HG03097 (cell line): Measurements from ENCODE around the gene COX19.

ENCODE experiments used
- ATAC-seq: cut with Tn5 transposase; IDR thresholded peaks from one replicate; pipeline ENCODE4 v1.9.1; 2021; ENCODE audit not compliant: unreplicated experiment, low FRiP score

COX19 gene

DNA sequence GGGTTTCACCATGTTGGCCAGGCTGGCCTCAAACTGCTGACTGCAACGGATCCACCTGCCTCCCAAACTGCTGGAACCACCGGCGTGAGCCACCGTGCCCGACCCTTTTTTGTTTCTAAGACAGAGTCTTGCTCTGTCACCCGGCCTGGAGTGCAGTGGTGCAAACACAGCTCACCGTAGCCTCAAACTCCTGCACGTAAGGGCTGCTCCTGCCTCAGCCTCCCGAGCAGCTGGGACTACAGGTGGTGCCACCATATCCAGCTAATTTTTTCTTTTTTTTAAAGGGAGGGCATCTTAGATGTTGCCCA, 57.3 kb downstream of the COX19 start:
- ATAC-seq, result no peak

DNA sequence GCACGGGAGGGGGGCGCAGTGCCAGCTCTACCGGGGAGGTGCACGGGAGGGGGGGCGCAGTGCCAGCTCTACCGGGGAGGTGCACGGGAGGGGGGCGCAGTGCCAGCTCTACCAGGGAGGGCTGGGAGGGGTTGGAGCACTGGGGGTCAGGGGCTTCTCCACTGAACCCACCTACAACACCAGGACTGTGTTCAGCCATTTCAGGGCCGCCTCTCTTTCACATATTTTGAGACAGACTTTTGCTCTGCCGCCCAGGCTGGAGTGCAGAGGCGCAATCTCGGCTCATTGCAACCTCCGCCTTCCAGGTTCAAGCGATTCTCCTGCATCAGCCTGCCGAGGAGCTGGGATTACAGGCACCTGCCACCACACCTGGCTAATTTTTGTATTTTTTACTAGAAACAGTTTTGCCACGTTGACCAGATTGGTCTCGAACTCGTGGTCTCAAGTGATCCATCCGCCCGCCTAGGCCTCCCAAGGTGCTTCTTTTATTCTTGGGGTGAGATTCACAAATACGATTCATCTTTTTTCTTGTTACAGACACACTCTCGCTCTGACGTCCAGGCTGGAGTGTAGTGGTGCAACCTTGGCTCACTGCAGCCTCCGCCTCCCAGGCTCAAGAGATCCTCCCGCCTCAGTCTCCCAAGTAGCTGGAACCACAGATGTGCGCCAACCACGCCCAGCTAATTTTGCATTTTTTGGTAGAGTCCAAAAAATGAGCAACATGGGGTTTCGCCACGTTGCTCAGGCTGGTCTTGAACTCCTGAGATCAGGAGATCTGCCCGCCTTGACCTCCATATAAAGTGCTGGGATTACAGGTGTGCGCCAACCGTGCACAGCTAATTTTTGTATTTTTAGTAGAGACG, 57.9 kb downstream of the COX19 start:
- ATAC-seq, result no peak

DNA sequence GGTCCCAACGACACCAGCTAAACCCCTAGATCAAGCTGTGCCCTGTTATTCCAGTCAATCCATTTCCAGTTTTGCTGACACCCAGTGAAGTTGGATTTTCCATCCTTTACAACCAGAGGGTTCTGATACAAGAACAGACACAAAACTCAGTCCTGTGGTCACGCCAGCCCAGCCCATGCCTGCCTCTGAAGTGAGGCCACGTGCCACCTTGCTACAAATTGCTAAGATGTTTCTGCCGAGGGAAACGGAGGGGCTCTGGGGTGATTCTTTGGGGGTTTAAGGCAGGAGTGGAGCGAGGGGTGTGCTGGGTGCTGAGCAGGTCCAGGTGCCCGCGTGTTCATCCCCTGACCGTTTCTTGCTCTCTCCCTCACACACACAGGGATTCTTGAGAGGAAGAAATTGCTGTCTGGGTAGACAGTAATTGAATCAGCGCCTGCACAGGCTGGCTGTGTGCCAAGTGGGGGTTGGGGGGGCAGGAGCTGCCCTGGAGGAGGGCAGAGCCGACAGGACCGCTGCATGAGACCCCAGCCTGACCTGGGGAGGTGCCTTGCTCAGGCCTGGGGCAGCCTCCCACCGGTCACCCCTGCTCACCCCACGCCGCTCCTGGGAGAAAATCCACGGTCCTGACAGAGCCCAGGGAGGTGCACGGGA, 58.9 kb downstream of the COX19 start:
- no peak for ATAC-seq
